ENCODE data around the gene HOXA6.

The HOXA6 gene

GRCh38 chr7:27163288-27164044 lies 15.9 kb upstream of the HOXA6 start:
- peaks cover 9% of the 10 kb centered on the region for H3K4me1 ChIP-seq (ENCODE audit: insufficient read depth, poor library complexity, severe bottlenecking)
- TF ChIP-seq CTCF (IDR thresholded peaks at IDR 0.05; ENCODE audit: poor library complexity, severe bottlenecking), result no peak
- DNase-seq (ENCODE audit: low spot score) (no peak), ATAC-seq (ENCODE audit: low read depth) (no peak)
- H3K27me3 ChIP-seq (ENCODE audit: insufficient read depth, poor library complexity, severe bottlenecking), result no peaks in the 10 kb centered on the region
- H3K9me3 ChIP-seq (ENCODE audit: severe bottlenecking), result no peaks in the 10 kb centered on the region
- H3K27ac ChIP-seq (ENCODE audit: poor library complexity, severe bottlenecking), result peak overlapping the region; percentile 93
- peak overlapping the region; percentile 54 for H3K4me3 ChIP-seq (ENCODE audit: severe bottlenecking)
- peaks cover 18% of the 10 kb centered on the region for H3K36me3 ChIP-seq (ENCODE audit: low read depth)

- DNase-seq (ENCODE audit: low spot score) (no peak), ATAC-seq (ENCODE audit: low read depth) (no peak)
- TF ChIP-seq CTCF (IDR thresholded peaks at IDR 0.05; ENCODE audit: poor library complexity, severe bottlenecking), result no peak
- Histone ChIP-seq H3K27me3 (ENCODE audit: insufficient read depth, poor library complexity, severe bottlenecking) (no peaks in the 10 kb centered on the region), H3K36me3 (ENCODE audit: low read depth) (peaks cover 18% of the 10 kb centered on the region), H3K9me3 (ENCODE audit: severe bottlenecking) (no peaks in the 10 kb centered on the region), H3K4me3 (ENCODE audit: severe bottlenecking) (peak overlapping the region; percentile 54), H3K4me1 (ENCODE audit: insufficient read depth, poor library complexity, severe bottlenecking) (peaks cover 8% of the 10 kb centered on the region), H3K27ac (ENCODE audit: poor library complexity, severe bottlenecking) (peak overlapping the region; percentile 93)
Observed at GRCh38 chr7:27162561-27163287, 15.2 kb upstream of the HOXA6 start.

DNA sequence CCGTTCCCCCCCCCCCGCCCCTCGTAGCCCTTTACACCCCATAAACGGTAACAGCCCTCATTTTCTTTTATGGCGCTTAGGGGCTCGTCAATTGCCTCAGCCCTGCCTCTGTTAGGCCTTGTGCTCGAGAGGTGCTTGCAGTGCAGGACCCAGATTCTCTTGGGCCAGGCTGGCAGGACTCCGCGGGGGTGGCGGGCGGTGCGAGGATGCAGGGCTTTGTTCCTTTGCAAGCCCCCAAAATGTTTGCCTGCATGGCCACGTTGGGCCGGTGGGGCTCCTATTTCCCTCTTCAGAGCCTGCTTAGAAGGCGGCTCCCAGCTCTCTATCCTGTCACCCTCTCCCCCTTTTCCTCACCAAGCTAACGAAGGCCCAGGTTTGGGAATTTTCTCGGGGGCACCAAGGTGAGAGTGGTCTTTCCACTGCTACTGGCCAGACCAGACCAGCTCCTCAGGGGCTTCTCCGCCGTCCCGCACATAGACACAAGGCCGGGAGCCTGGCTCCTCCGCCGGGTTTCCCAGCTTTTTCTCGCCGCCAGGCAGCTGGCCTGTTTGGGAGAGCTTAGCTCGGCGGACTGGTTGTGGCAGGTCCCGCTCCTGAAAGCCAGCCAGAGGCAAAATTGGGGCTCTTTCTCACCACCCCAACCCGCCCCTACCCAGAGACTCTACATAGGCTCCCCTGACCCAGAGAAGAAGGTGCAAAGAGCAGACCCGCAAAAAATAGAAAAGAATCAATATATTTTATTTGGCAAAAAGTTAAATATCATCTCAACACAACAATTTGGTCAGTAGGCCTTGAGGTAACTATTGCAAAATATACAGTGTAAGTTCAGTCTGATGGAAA lies 14.4 kb upstream of the HOXA6 start:
- Histone ChIP-seq H3K4me1 (ENCODE audit: insufficient read depth, poor library complexity, severe bottlenecking) (peaks cover 4% of the 10 kb centered on the region), H3K27ac (ENCODE audit: poor library complexity, severe bottlenecking) (peak overlapping the region; percentile 93), H3K27me3 (ENCODE audit: insufficient read depth, poor library complexity, severe bottlenecking) (no peaks in the 10 kb centered on the region), H3K9me3 (ENCODE audit: severe bottlenecking) (no peaks in the 10 kb centered on the region), H3K4me3 (ENCODE audit: severe bottlenecking) (peak overlapping the region; percentile 54), H3K36me3 (ENCODE audit: low read depth) (peaks cover 18% of the 10 kb centered on the region)
- 0 out of 3 replicates have a peak, but pooled peaks have one; percentile 2 for ATAC-seq (ENCODE audit: low read depth)
- DNase-seq (ENCODE audit: low spot score), result peak; percentile 60
- no peak for TF ChIP-seq CTCF (IDR thresholded peaks at IDR 0.05; ENCODE audit: poor library complexity, severe bottlenecking)

DNA sequence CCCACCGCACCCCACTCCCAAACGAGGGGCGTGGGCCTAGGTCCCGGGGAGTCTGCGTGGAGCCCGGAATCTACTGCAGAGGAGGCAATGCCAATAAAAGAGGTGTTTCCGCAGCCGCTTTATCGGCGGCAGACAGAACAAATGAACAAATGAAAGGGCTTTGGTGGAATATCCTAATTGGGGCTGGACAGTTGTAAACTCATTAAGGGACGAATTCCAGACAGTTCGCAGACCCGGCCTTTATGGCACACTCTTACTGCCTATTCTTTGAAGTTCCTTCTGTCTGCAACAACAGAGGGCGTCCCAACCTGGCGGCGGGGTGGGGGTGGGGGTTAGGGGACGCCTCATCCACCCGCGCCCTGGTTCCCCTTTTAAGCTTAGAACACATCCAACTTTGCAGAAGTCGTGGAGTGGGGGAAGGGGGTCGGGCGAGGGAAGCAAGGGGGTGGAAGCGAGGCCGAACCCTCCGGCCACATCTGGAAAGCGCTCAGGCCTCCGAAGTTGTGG lies 13.7 kb upstream of the HOXA6 start:
- DNase-seq (ENCODE audit: low spot score) (peak; percentile 57), ATAC-seq (ENCODE audit: low read depth) (no peak)
- peak; percentile 87 for TF ChIP-seq CTCF (IDR thresholded peaks at IDR 0.05; ENCODE audit: poor library complexity, severe bottlenecking)
- Histone ChIP-seq H3K4me1 (ENCODE audit: insufficient read depth, poor library complexity, severe bottlenecking) (peaks cover 4% of the 10 kb centered on the region), H3K27me3 (ENCODE audit: insufficient read depth, poor library complexity, severe bottlenecking) (no peaks in the 10 kb centered on the region), H3K27ac (ENCODE audit: poor library complexity, severe bottlenecking) (peak overlapping the region; percentile 93), H3K36me3 (ENCODE audit: low read depth) (peaks cover 18% of the 10 kb centered on the region), H3K4me3 (ENCODE audit: severe bottlenecking) (peak overlapping the region; percentile 44), H3K9me3 (ENCODE audit: severe bottlenecking) (no peaks in the 10 kb centered on the region)

Measured in RWPE2 (cell line).